Endothelial cell (in vitro differentiated cells): ENCODE results near the gene KCNH5. TPM values are rescaled to one million over a fixed set of nuclear protein-coding genes. Genes with fewer than 3 reads are reported as not detected.

ENCODE experiments used
- DNase-seq: peaks from one replicate; pipeline ENCODE4 v3.0.0; 2021; ENCODE audit warnings: low spot score
- H3K27ac Mint-ChIP-seq: one replicate; pipeline ENCODE4 v1.8.0; 2021; ENCODE audit warnings: mixed read lengths, inconsistent platforms; ENCODE audit not compliant: unreplicated experiment
- H3K27me3 Mint-ChIP-seq: one replicate; pipeline ENCODE4 v1.8.0; 2021; ENCODE audit warnings: mild to moderate bottlenecking, moderate library complexity, mixed read lengths, inconsistent platforms; ENCODE audit not compliant: unreplicated experiment
- H3K36me3 Mint-ChIP-seq: one replicate; pipeline ENCODE4 v1.8.0; 2021; ENCODE audit warnings: mild to moderate bottlenecking, low read depth, mixed read lengths, inconsistent platforms; ENCODE audit not compliant: unreplicated experiment
- H3K4me1 Mint-ChIP-seq: one replicate; pipeline ENCODE4 v1.8.0; 2021; ENCODE audit warnings: mild to moderate bottlenecking, mixed read lengths, inconsistent platforms; ENCODE audit not compliant: unreplicated experiment
- H3K4me3 Mint-ChIP-seq: one replicate; pipeline ENCODE4 v1.8.0; 2021; ENCODE audit warnings: mild to moderate bottlenecking, mixed read lengths, inconsistent platforms; ENCODE audit not compliant: unreplicated experiment
- H3K9me3 Mint-ChIP-seq: one replicate; pipeline ENCODE4 v1.8.0; 2021; ENCODE audit warnings: mixed read lengths, inconsistent platforms; ENCODE audit not compliant: unreplicated experiment
- CTCF ChIP-seq: fragments of 200-600 bp; sonication (generic); IDR thresholded peaks from one replicate; pipeline ENCODE4 v1.5.0; 2021; ENCODE audit warnings: antibody characterized with exemption; ENCODE audit not compliant: unreplicated experiment
- total RNA-seq: library from RNA; stranded (reverse); fragmentation: NEBNext Ultra II Directional; extraction: Animal tissue kit (Norgen Biotek cat#: 25700); gene quantifications from one replicate; pipeline ENCODE4 v1.2.1, GENCODE V29; 2021; ENCODE audit not compliant: unreplicated experiment

Gene KCNH5
- total RNA-seq, 1 donor from 2014 or later = 0.13 TPM

- peaks cover 16% of the 10 kb centered on the region for H3K4me1 Mint-ChIP-seq
- TF ChIP-seq CTCF = no peak
- H3K9me3 Mint-ChIP-seq = no peaks in the 10 kb centered on the region
Measured at GRCh38 chr14:62655166-62655565, 390.1 kb downstream of the KCNH5 start.

GRCh38 chr14:62654641-62655040, 390.6 kb downstream of the KCNH5 start:
- peaks cover 21% of the 10 kb centered on the region for H3K4me1 Mint-ChIP-seq
- TF ChIP-seq CTCF = no peak
- no peaks in the 10 kb centered on the region for H3K27me3 Mint-ChIP-seq
- no peaks in the 10 kb centered on the region for H3K9me3 Mint-ChIP-seq
- DNase-seq = no peak
- no peak overlapping the region for H3K4me3 Mint-ChIP-seq
- H3K36me3 Mint-ChIP-seq = no peaks in the 10 kb centered on the region
- no peak overlapping the region for H3K27ac Mint-ChIP-seq

More at GRCh38 chr14:62655166-62655565, 390.1 kb downstream of the KCNH5 start:
- Mint-ChIP-seq H3K4me3 (no peak overlapping the region), H3K36me3 (no peaks in the 10 kb centered on the region), H3K27ac (no peak overlapping the region), H3K27me3 (no peaks in the 10 kb centered on the region)
- no peak for DNase-seq

Other genes with a start within 250 kb of the KCNH5 start
- 266 TPM for gene RHOJ, start 159.0 kb upstream of the KCNH5 start, total RNA-seq